ENCODE data around the gene BLVRA. TPM values are rescaled to one million over a fixed set of nuclear protein-coding genes. Genes with fewer than 3 reads are reported as not detected.
"Not testable (repeated sequence)": the region's sequence is repeated elsewhere in the genome, so short reads cannot be mapped to it uniquely, and the experiment has no call there.

Gene BLVRA
- total RNA-seq, 1 experiment from 2014 or later = 27.6 TPM

DNA sequence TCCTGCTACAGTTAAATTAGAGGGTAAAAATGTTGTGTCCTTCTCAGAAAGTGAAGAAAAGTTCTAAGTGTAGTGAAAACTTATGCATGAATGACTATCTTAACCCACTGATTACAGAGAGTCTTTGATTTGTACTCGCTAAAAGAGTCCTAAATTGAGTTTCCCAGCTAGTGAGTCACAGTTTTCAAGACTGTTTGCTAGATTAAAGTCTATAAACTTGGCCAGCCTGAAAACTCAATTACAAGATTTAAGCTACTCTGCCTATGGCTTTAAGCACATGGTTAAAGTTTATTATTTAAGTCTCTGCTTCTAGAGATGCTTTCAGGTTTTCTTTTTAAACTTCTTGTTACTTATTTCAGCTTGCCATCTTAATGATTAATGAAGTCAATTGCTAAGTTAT lies 66.5 kb downstream of the BLVRA start:
- DNase-seq (no peak), ATAC-seq (peak; percentile 72)
- ChIA-PET CTCF (no interaction called here), POLR2A (ENCODE audit: unreplicated experiment) (interaction anchor here (0.6 to 1.2 kb wide), 2 partner anchors 95 to 242 kb away, joined by 3 to 5 read pairs; partner anchors contain the start of gene STK17A)
- intact Hi-C loops (cut with micrococcal nuclease) = no loop called here
- Histone ChIP-seq H3F3A (ENCODE audit: low read length, unreplicated experiment) (no peaks in the 10 kb centered on the region), H3K4me1 (ENCODE audit: insufficient read depth, low read length) (peaks cover 7% of the 10 kb centered on the region; the same call in 1 of the 2 replicates), H3K27me3 (ENCODE audit: low read length) (no peaks in the 10 kb centered on the region), H3K4me2 (ENCODE audit: low read length) (no peak overlapping the region), H3K9me2 (replicated peaks; ENCODE audit: low read length) (no peaks in the 10 kb centered on the region), H3K9ac (ENCODE audit: low read length) (no peak overlapping the region), H3K79me2 (ENCODE audit: low read length) (no peaks in the 10 kb centered on the region), H3K27ac (ENCODE audit: low read length) (no peak overlapping the region), H3K9me3 (ENCODE audit: low read length) (no peaks in the 10 kb centered on the region), H3K36me3 (ENCODE audit: low read depth, low read length) (no peaks in the 10 kb centered on the region), H2AFZ (ENCODE audit: low read length) (no peak overlapping the region), H4K20me1 (ENCODE audit: low read length) (no peaks in the 10 kb centered on the region), H3K4me3 (ENCODE audit: low read length) (no peak overlapping the region)
- BruUV-seq (replicated peaks) = no TSS peak
- TF ChIP-seq EZH2phosphoT487 (IDR thresholded peaks at IDR 0.05; ENCODE audit: borderline replicate concordance, low read length) = no peak
- TF ChIP-seq EZH2 (IDR thresholded peaks at IDR 0.05; ENCODE audit: low read length, unreplicated experiment) = no peak
- TF ChIP-seq, protein P1, sequence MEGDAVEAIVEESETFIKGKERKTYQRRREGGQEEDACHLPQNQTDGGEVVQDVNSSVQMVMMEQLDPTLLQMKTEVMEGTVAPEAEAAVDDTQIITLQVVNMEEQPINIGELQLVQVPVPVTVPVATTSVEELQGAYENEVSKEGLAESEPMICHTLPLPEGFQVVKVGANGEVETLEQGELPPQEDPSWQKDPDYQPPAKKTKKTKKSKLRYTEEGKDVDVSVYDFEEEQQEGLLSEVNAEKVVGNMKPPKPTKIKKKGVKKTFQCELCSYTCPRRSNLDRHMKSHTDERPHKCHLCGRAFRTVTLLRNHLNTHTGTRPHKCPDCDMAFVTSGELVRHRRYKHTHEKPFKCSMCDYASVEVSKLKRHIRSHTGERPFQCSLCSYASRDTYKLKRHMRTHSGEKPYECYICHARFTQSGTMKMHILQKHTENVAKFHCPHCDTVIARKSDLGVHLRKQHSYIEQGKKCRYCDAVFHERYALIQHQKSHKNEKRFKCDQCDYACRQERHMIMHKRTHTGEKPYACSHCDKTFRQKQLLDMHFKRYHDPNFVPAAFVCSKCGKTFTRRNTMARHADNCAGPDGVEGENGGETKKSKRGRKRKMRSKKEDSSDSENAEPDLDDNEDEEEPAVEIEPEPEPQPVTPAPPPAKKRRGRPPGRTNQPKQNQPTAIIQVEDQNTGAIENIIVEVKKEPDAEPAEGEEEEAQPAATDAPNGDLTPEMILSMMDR (conservative IDR thresholded peaks at IDR 0.05; ENCODE audit: low read depth, low read length) = no peak

DNA sequence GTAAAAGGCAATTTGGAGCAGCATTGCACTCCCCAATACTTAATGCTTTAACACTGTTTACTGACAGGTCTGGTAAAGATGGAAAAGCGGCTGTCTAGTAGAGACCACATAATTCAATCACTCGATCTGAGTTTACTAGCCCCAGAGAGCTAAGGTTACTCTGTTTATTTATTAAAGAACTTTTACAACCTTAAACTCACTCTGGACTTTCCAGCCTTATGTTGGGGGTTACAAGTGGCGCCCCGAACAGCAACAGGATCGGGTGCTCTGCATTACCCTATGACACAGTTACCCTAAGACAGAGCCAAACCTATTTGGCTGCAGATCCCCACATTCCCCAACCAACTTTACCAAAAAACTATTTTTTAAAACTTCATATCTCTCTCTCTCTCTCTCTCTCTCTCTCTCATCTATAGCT lies 66.9 kb downstream of the BLVRA start:
- H3F3A ChIP-seq (ENCODE audit: low read length, unreplicated experiment) = no peaks in the 10 kb centered on the region
- ATAC-seq (peak; percentile 40), DNase-seq (no peak)
- no peak overlapping the region for H3K27ac ChIP-seq (ENCODE audit: low read length)
- H3K4me3 ChIP-seq (ENCODE audit: low read length) = no peak overlapping the region
- H3K4me1 ChIP-seq (ENCODE audit: insufficient read depth, low read length) = peaks cover 7% of the 10 kb centered on the region; the same call in 1 of the 2 replicates
- H3K27me3 ChIP-seq (ENCODE audit: low read length) = no peaks in the 10 kb centered on the region
- CTCF ChIA-PET = no interaction called here
- intact Hi-C loops (cut with micrococcal nuclease) = no loop called here
- H3K9me2 ChIP-seq (replicated peaks; ENCODE audit: low read length) = no peaks in the 10 kb centered on the region
- H3K79me2 ChIP-seq (ENCODE audit: low read length) = no peaks in the 10 kb centered on the region
- no peaks in the 10 kb centered on the region for H4K20me1 ChIP-seq (ENCODE audit: low read length)
- POLR2A ChIA-PET (ENCODE audit: unreplicated experiment) = interaction anchor here (1.2 kb wide), 1 partner anchor 243 kb away, joined by 5 read pairs; the partner anchor contains the start of gene STK17A
- H3K4me2 ChIP-seq (ENCODE audit: low read length) = no peak overlapping the region
- BruUV-seq (replicated peaks) = no TSS peak
- TF ChIP-seq, protein P1 (conservative IDR thresholded peaks at IDR 0.05; ENCODE audit: low read depth, low read length) = no peak
- no peak for TF ChIP-seq EZH2 (IDR thresholded peaks at IDR 0.05; ENCODE audit: low read length, unreplicated experiment)
- TF ChIP-seq EZH2phosphoT487 (IDR thresholded peaks at IDR 0.05; ENCODE audit: borderline replicate concordance, low read length) = no peak
- no peaks in the 10 kb centered on the region for H3K36me3 ChIP-seq (ENCODE audit: low read depth, low read length)
- H3K9ac ChIP-seq (ENCODE audit: low read length) = no peak overlapping the region
- no peak overlapping the region for H2AFZ ChIP-seq (ENCODE audit: low read length)
- H3K9me3 ChIP-seq (ENCODE audit: low read length) = no peaks in the 10 kb centered on the region

DNA sequence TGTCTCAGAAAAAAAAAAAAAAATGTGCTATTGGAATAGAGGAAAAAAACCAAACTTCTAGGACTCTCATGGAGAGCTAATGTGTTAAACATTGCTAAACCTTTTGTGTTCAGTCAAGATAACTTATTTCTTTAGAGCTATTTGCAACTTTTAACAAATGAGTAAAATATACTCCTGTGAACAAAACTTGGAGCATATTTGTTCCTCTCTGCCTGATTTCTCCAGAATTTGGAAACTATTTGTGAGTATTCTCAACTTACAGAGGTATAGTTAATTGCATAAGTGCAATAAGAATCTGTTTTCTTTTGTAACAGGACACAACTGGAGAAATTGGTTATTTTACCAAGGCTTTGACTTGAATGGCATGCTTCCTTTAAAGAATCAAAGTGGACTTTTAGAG lies 72.4 kb downstream of the BLVRA start:
- intact Hi-C loops (cut with micrococcal nuclease); ATAC-seq; H2AFZ ChIP-seq (ENCODE audit: low read length); H3K27ac ChIP-seq (ENCODE audit: low read length); DNase-seq; H3K9me2 ChIP-seq (replicated peaks; ENCODE audit: low read length); H3K9me3 ChIP-seq (ENCODE audit: low read length); H3K4me3 ChIP-seq (ENCODE audit: low read length); H3K79me2 ChIP-seq (ENCODE audit: low read length); H3K27me3 ChIP-seq (ENCODE audit: low read length); H3K4me1 ChIP-seq (ENCODE audit: insufficient read depth, low read length); CTCF ChIA-PET; H4K20me1 ChIP-seq (ENCODE audit: low read length); H3K4me2 ChIP-seq (ENCODE audit: low read length); POLR2A ChIA-PET (ENCODE audit: unreplicated experiment); H3K36me3 ChIP-seq (ENCODE audit: low read depth, low read length); H3K9ac ChIP-seq (ENCODE audit: low read length); H3F3A ChIP-seq (ENCODE audit: low read length, unreplicated experiment); BruUV-seq (replicated peaks): not testable (repeated sequence)
